Activated naive CD4-positive, alpha-beta T cell (primary cell): ENCODE measurements around the gene TTLL3.
"Not testable (repeated sequence)": the region's sequence is repeated elsewhere in the genome, so short reads cannot be mapped to it uniquely, and the experiment has no call there.

Experiments used
- DNase-seq, 4 experiments: peaks; one replicate each; lab custom pipeline; 2025; lab: John Stamatoyannopoulos, UW

Gene TTLL3

GRCh38 chr3:9866639-9867038 is 56.6 kb downstream of the TTLL3 start:
- DNase-seq = no peak

GRCh38 chr3:9867106-9867505 is 57.0 kb downstream of the TTLL3 start:
- no peak for DNase-seq

GRCh38 chr3:9869955-9870354 is 59.9 kb downstream of the TTLL3 start:
- no peak for DNase-seq

DNA sequence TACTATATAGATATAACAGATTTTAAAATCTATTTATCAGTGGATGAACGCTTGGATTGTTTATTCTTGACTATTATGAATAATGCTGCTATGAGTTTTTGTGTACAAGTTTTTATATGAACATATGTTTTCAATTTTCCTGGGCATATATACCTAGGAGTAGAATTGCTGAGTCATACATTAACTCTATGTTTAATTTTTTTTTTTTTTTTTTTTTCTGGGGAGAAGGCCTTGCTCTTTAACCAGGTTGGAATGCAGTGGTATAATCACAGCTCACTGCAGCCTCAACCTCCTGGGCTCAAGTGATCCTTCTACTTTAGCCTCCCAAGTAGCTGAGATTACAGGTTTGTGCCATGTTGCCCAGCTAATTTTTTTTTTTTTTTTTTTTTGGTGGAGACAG is 60.9 kb downstream of the TTLL3 start:
- no peak for DNase-seq

- not testable (repeated sequence) for DNase-seq
Measured at GRCh38 chr3:9872067-9872466, 62.0 kb downstream of the TTLL3 start.

GRCh38 chr3:9875448-9875847 is 65.4 kb downstream of the TTLL3 start:
- DNase-seq = no peak

- DNase-seq = not testable (repeated sequence)
Measured at GRCh38 chr3:9876255-9876654, 66.2 kb downstream of the TTLL3 start.

- no peak for DNase-seq
Measured at GRCh38 chr3:9876991-9877390, 66.9 kb downstream of the TTLL3 start.

DNA sequence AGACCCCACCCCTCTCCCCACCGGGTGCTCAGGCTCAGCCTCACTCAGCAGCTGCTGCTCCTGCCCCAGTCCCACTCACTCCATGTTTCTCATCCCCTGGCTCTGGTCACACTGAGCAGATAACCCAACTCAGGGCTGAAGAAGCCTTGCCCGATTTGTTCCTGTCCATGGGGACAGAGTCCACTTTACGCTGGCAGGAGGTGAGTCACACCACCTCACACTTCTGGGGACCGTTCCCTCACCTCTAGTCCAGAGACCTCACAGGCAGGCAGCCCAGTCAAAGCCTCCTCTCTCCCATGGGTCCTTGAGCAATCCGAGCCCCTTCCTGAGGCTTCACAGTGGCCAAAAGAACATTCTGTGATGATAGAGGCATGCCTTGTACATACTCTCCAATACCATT is 68.6 kb downstream of the TTLL3 start:
- DNase-seq = no peak

DNA sequence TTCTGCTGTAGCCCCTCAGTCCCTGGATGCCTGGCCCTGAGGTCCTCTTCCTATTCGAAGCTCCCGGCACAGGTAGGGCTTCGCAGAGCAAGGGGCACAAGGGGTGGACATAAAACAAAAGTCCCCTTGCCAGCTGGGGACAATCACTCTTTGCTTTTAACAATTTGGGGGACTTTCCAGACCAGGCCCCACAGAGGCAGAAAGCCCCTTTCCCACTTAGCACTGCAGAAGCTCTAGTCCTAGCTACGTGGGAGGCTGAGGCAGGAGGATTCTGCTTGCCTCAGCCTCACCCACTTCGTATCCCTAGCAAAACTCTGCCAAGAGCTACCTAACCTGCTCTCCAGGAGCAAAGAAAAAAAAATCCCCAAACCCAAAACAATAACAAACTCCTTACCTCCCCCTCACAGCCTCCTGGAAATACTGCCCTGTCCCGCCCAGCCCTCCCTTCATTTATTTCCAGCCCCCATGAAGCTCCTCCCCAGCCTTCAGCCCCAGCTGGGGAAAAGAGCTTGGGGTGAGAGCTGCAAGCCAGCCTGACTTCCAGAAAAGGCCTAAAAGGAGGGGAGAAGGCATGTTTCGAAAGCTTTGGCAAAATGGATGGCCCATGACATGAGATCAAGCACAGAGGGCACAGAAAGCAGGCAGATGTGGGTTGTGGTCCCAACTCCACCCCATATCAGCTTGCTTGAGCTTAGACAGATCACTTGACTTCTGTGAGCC is 69.9 kb downstream of the TTLL3 start, which contains the start of gene CIDEC:
CIDEC (minus strand) TSS at position 424 of the 720 bp plus-strand sequence. CDS start 1,767 bp downstream, outside the sequence.
- DNase-seq = no peak

- no peak for DNase-seq
Measured at GRCh38 chr3:9881441-9881840, 71.4 kb downstream of the TTLL3 start.

- DNase-seq = no peak
Measured at GRCh38 chr3:9883706-9884554, 73.9 kb downstream of the TTLL3 start.

DNA sequence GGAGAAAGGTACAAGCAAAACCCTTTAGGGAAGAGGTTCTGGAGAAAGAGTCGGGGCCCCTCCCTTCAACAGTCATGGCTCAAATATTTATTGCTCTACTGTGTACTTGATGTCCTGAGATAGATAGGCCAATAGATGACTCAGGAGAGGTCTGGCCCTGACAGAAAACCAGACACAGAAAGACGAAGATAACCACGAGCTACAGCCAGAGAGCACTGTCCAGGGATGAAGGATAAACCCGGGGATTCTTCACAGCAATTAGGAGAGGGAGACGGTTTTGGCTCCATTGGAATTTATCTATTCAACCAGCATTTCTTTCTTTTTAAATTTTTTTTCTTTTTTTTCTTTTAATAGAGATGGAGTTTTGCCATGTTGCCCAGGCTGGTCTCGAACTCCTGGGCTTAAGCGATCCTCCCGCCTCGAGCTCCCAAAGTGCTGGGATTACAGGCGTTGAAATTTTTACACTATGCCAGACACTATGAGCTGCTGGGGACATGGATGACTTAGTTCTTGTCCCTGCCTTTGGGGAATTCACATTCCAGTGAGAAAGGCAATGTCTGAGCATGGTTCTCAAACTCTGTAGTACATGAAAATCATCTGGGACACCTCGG is 74.6 kb downstream of the TTLL3 start:
- DNase-seq = no peak
